PFSK-1 (cell line): Measurements from ENCODE around the gene CHST9.

Source experiments
- FOXP2 ChIP-seq: optimal IDR thresholded peaks from 2 replicates; pipeline ENCODE3; 2011; ENCODE audit warnings: borderline replicate concordance, control low read depth, inconsistent platforms; ENCODE audit not compliant: insufficient read depth; ENCODE audit errors: extremely low read length, extremely low read depth
- POLR2AphosphoS5 ChIP-seq: IDR thresholded peaks from 2 replicates; pipeline ENCODE4 v1.6.1; 2012; ENCODE audit warnings: low read depth, mild to moderate bottlenecking, control low read depth, low read length, moderate library complexity
- SIN3A ChIP-seq: IDR thresholded peaks from 2 replicates; pipeline ENCODE4 v1.6.1; 2012; ENCODE audit warnings: mild to moderate bottlenecking, low read length, moderate library complexity, borderline replicate concordance; ENCODE audit not compliant: insufficient read depth
- TAF1 ChIP-seq: IDR thresholded peaks from 2 replicates; pipeline ENCODE4 v1.6.1; 2012; ENCODE audit warnings: low read length, control low read depth, borderline replicate concordance; ENCODE audit not compliant: insufficient read depth
- TF ChIP-seq, protein P1 (sequence below), 2 experiments: IDR thresholded peaks; 2 replicates each; pipeline versions ENCODE4 v1.6.1 to v1.8.0; 2011 to 2012; ENCODE audit warnings: low read depth in 2 of 2, low read length in 2 of 2, control low read depth in 1 of 2, inconsistent platforms in 1 of 2, mild to moderate bottlenecking in 1 of 2, moderate library complexity in 1 of 2; ENCODE audit not compliant: insufficient read depth in 1 of 2

Gene CHST9

DNA sequence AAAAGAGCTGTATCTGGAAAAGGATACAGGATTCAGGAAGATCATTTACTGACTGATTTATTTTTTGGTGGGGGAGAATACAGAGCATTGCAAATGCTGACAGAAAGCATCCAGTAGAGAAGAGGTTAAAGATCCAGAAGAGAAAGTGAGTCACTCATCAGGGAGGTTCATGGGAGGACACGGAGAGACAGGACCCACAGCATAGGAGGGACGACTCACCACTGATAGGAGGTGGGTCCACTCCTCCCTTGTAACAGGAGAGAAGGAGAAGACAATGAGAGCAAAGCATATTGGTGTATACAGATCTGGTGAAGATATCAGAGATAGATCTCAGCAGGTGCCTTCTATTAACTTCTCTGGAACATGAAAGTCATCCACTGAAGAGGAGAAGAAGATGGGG lies 177.2 kb downstream of the CHST9 start:
- TF ChIP-seq TAF1 (no peak), FOXP2 (no peak), POLR2AphosphoS5 (no peak), SIN3A (no peak)
- TF ChIP-seq, protein P1, sequence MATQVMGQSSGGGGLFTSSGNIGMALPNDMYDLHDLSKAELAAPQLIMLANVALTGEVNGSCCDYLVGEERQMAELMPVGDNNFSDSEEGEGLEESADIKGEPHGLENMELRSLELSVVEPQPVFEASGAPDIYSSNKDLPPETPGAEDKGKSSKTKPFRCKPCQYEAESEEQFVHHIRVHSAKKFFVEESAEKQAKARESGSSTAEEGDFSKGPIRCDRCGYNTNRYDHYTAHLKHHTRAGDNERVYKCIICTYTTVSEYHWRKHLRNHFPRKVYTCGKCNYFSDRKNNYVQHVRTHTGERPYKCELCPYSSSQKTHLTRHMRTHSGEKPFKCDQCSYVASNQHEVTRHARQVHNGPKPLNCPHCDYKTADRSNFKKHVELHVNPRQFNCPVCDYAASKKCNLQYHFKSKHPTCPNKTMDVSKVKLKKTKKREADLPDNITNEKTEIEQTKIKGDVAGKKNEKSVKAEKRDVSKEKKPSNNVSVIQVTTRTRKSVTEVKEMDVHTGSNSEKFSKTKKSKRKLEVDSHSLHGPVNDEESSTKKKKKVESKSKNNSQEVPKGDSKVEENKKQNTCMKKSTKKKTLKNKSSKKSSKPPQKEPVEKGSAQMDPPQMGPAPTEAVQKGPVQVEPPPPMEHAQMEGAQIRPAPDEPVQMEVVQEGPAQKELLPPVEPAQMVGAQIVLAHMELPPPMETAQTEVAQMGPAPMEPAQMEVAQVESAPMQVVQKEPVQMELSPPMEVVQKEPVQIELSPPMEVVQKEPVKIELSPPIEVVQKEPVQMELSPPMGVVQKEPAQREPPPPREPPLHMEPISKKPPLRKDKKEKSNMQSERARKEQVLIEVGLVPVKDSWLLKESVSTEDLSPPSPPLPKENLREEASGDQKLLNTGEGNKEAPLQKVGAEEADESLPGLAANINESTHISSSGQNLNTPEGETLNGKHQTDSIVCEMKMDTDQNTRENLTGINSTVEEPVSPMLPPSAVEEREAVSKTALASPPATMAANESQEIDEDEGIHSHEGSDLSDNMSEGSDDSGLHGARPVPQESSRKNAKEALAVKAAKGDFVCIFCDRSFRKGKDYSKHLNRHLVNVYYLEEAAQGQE (IDR thresholded peaks at IDR 0.05; ENCODE audit: insufficient read depth in 1 of 2, low read depth in 2 of 2, low read length in 2 of 2), result no peak

DNA sequence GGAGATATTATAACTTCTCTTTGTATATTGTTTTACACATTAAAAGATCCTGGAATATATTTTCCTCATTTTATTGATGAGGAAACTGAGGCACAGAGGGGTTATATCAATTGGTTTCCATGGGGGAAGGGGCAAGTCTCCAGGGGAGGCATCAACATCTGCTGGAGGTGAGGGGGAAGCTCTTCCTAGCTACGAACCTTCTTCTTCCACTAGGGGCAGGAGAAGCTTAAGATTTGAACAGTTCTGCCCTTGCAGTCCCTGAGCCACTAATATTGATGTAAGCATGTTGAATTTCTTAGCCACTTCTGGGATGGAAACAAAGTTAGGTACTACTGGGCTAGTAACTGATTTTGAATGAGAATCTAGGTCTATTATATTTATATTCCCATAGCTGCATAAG lies 179.5 kb downstream of the CHST9 start:
- no peak for TF ChIP-seq FOXP2
- TF ChIP-seq, protein P1 (IDR thresholded peaks at IDR 0.05; ENCODE audit: insufficient read depth in 1 of 2, low read depth in 2 of 2, low read length in 2 of 2), result no peak
- no peak for TF ChIP-seq SIN3A
- TF ChIP-seq POLR2AphosphoS5, result no peak
- no peak for TF ChIP-seq TAF1

DNA sequence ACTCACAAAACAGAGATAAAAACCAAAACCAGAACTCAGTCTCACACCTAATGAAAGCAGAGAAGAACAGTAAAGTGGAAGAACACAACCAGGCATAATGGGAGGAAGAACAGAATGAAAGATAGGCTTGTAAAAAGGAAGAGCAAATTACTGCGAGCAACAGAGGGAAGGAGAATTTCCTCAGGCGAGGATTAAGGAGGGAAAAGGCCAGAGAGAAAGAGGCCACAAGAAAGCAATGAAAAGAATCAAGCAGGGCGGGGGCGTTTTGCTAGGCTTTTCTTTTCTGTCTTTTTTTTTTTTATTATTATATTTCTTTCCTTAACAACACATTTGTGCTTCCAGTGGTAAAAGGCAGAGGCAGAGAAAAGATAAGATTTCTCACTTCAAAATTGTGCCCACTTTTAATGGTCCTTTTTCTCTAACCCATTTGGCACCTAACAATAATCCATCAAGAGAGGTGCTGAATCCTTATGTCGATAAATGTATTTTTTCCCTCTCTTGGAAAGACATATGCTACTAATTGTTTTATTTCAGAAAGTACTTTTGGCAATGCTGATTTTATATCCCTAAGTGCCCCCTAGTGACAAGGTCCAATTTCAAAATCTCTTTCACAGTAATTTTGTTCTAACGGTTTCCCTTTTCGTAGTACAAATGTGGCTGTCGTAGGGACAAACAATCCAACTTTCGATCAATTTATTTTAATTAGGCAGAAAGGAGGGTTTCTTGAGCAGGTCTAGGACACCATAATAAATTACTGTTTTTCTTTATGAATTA lies 180.9 kb downstream of the CHST9 start:
- TF ChIP-seq, protein P1 (IDR thresholded peaks at IDR 0.05; ENCODE audit: insufficient read depth in 1 of 2, low read depth in 2 of 2, low read length in 2 of 2), result no peak
- TF ChIP-seq POLR2AphosphoS5 (no peak), SIN3A (no peak)

DNA sequence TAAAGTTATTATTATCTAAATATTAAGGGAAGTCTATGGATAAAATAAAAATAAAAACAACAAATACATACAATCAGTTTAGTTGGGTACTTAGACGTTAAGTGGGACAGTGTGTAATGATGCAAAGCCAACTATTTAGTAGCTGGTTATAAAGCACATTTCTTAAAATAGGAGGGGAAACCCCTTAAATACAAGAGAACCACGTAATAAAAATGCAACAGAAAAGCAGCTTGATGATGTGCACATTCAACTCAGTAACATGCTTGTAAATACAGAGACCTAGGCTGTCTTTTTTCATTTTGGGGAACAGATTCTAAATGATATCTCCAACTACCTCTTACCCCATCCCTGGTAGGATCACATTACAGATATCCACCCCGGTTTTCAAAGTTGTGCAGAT lies 185.3 kb downstream of the CHST9 start:
- TF ChIP-seq, protein P1 (IDR thresholded peaks at IDR 0.05; ENCODE audit: insufficient read depth in 1 of 2, low read depth in 2 of 2, low read length in 2 of 2), result no peak
- no peak for TF ChIP-seq FOXP2
- no peak for TF ChIP-seq TAF1
- TF ChIP-seq SIN3A, result no peak
- no peak for TF ChIP-seq POLR2AphosphoS5
